GM12872 (cell line): ENCODE results near the gene ZBTB7A.

Source experiments
- TF ChIP-seq, protein P1 (sequence below): IDR thresholded peaks from 3 replicates; pipeline ENCODE4 v1.5.1; 2011; ENCODE audit warnings: low read depth, mild to moderate bottlenecking, low read length, moderate library complexity; ENCODE audit not compliant: insufficient read depth

ZBTB7A gene

DNA sequence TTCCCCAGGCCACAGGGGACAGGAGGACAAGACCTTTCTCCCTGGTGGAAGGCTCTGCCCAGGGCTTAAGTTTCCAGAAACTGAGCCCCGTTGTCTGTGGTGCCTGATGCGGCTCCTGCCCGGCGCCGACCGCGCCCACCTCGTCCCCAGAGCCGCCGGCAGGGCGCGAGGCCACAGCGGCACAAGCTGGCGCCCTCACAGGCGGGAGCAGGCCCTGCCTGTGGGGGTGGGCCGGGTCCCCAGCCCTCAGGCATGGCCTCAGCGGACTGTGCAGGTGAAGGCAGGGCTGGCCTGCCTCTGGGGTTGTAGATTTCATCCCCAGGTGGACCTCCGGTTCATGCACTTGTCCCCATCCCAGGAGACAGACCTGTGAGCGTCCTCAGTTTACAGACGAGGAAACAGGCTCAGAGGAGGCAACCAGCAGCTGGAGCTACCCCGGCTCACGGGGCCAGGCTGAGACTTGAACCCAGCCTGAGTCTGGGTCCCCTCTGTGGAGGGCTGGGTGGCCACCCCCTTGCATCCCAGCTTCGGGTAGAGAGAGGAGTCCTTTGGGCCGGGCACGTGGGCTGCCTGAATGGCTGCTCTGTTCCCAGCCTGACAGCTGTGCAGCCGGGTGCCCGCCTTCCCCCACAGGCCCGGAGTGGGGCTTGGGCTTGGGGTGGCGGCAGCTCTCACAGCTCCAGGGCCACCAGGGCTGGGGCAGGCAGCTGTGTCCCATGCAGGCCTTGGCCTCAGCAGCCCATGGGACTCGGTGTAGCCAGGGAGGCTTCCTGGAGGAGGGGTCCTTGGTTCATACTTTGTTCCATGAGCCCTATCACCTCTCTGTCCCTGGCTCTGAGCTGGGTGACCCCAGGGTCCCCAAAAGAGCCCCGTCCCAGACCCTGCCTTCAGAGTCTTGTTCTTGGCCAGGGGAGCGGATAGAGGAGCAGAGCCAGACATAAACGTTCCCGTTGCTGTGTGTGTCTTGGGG is 32.4 kb downstream of the ZBTB7A start:
- TF ChIP-seq, protein P1, sequence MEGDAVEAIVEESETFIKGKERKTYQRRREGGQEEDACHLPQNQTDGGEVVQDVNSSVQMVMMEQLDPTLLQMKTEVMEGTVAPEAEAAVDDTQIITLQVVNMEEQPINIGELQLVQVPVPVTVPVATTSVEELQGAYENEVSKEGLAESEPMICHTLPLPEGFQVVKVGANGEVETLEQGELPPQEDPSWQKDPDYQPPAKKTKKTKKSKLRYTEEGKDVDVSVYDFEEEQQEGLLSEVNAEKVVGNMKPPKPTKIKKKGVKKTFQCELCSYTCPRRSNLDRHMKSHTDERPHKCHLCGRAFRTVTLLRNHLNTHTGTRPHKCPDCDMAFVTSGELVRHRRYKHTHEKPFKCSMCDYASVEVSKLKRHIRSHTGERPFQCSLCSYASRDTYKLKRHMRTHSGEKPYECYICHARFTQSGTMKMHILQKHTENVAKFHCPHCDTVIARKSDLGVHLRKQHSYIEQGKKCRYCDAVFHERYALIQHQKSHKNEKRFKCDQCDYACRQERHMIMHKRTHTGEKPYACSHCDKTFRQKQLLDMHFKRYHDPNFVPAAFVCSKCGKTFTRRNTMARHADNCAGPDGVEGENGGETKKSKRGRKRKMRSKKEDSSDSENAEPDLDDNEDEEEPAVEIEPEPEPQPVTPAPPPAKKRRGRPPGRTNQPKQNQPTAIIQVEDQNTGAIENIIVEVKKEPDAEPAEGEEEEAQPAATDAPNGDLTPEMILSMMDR, result no peak

DNA sequence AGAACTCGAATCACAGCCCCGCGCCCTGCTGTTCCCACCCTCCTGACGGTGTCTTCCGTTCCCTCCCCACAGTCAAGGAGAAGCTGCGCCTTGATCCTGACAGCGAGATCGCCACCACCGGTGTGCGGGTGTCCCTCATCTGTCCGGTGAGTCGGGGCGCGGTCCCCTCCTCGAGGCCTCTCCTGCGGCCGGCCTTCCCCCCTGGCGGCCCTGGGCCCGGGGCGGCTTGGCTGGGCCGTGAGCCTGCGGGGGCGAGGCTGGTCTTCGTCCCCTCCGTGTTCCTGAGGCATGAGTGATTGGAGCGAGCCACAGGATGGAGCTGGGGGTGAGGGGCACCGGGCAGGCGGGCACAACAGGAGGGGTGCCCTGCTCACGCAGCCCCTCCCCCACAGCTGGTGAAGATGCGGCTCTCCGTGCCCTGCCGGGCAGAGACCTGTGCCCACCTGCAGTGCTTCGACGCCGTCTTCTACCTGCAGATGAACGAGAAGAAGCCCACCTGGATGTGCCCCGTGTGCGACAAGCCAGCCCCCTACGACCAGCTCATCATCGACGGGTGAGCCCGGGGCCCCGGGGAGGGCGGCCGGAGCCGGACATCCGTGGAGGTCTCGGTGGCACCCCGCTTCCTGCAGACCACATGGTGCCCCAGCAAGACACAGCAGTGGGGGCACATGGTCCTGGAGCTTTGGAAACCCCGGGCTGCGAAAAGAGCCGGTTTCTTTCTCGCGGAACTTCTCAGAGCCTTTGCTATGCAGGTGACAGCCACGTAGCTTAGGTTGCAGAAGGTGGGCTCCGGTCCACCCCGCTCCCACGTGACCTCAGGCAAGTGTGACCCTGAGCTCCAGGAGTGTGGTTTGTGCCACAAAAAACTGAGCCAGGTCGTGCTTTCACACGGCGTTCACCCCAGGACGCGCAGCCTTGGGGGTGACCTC is 33.4 kb downstream of the ZBTB7A start:
- TF ChIP-seq, protein P1, result no peak

DNA sequence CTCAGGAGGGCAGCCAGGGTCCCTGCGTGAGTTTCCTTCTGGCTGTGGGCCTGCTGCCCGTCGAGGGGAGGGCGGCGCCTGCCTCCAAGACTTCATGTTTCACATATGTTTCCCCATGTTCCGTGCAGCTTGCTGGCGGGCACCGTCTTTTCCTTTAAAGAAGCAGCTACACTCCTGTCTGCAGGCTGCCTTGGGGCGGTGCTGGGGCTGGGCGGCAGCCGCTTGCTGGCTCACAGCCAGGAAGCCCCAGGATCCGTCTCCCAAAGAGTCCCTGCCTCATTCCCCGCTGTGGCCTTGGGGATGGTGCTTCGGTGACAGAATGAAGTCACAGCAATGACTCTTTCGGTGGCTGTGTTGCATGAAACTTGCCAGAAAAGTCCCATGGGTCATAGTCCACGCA is 34.3 kb downstream of the ZBTB7A start:
- TF ChIP-seq, protein P1, result no peak

DNA sequence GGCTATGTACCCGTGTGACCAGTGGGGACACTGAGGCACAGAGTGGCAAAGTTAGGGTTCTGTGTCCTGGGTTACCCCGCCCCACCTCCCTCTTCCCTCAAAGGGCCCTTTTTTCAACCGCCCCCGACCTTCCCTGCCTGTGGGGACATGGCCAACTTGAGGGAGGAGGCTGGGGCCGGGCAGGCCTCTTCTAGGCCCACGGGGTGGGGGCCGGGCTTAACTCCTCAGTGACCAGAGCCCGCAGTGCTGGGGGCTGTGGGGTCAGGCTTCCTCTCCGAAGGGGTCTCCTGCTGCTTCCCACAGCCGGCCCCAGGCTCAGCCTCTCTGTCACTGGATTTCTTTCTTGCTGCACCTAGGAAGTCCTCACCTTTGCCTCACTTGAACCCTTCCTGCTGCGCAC is 35.3 kb downstream of the ZBTB7A start:
- TF ChIP-seq, protein P1, result no peak

DNA sequence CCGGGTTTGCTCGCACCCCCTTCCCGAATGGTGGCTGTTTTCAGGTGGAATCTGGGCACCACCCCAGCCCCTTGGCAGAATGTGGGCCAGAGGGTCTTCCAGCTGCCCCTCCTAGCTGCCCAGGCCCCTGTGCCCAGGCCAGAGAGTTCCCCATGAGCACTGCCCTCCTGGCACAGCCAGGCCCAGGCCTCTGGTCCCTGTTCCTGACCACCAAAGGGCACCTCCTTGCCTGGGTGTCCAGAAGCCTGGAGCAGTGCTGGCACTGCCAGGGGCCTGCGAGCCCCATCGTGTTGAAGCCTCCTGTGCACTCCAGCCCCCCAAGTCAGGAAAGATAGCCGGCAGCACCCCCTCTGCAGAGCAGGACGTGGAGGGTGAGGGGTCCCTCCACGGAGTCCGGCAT is 35.7 kb downstream of the ZBTB7A start:
- TF ChIP-seq, protein P1, result no peak

DNA sequence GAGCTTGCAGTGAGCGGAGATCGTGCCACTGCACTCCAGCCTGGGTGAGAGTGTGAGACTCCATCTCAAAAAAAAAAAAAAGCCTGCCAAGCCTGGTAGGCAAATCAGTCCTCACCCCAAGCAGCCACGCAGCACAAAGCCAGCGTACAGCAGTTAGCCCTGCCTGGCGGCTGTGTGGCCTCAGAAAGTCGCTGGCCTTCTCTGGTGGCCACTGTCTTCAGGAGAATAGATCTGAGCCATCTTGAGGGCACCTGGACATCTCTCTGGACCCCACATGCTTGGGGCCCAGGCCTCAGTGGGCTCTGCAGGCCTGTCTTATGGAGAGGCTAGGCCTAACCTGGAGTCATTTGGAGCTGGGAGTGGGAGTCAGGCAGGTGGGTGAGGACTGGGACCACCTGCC is 36.1 kb downstream of the ZBTB7A start:
- TF ChIP-seq, protein P1, result no peak

DNA sequence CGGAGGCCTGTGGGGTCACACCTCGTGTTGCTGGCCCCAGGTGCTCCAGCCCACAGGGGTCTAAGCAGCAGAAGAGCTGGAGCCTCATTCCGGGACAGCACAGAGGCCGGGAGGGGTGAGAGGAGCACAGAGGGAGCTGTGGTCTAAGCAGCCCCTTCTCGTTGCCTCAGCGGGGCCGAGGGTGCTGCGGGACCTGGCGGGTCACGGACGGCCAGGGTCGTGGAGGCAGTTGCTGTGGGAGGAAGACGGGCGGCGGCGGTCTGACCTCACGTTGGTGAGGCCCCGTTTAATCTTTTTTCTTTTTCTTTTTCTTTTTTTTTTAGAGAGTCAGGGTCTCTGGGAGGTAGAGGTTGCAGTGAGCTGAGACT is 37.5 kb downstream of the ZBTB7A start:
- TF ChIP-seq, protein P1, result no peak
